HG02840 (cell line): ENCODE results near the gene LAD1.

Experiments
- ATAC-seq: cut with Tn5 transposase; IDR thresholded peaks from one replicate; pipeline ENCODE4 v1.9.1; 2021; ENCODE audit warnings: mild to moderate bottlenecking, moderate library complexity, moderate number of reproducible peaks; ENCODE audit not compliant: unreplicated experiment, low FRiP score

Gene LAD1

DNA sequence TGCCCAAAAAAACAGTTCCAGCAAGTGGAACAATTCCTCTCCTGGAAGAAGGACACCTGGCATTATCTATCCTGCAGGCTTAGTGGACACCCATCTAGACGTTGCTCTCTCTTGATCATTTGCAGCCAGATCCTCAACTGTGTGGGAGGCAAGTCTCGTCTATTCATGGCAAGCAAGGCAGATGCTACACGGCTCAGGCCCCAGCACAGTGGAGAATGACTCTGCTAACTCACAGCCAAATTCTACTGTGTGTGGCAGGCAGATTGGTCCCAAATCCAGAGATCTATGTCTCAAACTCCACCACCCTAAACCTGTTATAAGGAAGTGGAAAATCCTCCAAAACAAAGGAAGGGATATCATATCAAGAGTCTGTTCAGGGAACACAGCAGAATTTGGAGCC lies 28.6 kb downstream of the LAD1 start:
- no peak for ATAC-seq

GRCh38 chr1:201369209-201369608 lies 29.9 kb downstream of the LAD1 start:
- no peak for ATAC-seq

DNA sequence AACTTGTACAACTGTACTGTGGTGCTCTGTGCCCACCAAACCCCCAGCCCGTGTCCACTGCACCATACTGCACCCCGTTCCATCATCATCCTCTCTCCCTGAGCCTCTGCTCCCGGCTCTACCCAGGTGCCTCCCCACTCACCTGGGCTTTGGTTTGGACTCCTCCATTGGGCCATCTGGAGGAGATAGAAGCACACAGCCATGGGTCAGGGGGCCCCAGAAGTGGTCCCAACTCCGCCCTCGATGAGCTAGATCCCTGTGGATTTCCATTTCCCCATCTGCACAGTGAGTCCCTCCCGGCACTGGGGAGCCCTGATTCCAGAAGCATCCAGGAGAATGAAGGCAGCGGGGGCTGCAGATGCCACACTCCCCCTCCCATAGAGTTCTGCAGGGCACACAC lies 32.4 kb downstream of the LAD1 start:
- ATAC-seq = no peak

- ATAC-seq = no peak
Measured at GRCh38 chr1:201365251-201365650, 33.9 kb downstream of the LAD1 start.

GRCh38 chr1:201364808-201365105 lies 34.4 kb downstream of the LAD1 start:
- no peak for ATAC-seq

DNA sequence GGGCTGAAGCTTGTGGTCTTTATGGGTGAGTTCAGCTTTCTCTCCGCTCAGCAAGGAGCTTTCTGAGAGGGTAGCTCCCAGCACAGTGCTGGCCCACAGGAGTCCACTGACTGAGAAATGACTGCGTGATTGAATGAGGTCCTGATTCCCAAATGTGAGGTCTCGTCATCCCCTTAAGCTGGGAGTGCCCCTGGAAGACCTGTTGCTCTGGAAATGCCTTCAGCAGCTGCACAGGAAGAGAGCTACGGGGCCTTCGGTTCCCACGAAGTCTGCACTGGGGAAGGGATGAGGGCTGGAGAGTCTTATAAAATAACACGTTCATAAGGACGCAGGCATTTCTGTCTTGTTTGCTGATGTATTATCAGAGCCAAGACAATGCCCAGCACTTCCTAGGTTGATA lies 35.7 kb downstream of the LAD1 start:
- ATAC-seq = no peak

DNA sequence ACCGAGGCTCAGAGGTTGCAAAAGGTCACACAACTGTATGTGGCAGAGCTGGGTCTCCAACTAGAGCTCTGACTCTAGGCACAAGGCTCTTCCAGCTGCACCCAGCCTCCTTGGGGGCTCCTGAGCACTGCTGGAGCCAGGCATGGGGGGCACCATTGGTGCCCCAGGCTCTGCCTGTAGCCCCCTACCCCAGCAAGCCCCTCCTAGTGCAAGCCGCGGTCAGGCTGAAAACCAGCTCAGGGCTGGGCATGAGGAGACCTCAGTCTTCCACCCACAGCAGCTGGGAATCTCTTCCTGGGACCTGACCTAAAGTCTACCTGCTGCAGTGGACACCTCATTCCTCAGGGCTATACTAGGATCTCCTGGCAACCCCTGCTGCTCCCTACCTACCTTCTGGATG lies 36.2 kb downstream of the LAD1 start:
- ATAC-seq = no peak

GRCh38 chr1:201361652-201362504 lies 37.2 kb downstream of the LAD1 start:
- ATAC-seq = no peak

DNA sequence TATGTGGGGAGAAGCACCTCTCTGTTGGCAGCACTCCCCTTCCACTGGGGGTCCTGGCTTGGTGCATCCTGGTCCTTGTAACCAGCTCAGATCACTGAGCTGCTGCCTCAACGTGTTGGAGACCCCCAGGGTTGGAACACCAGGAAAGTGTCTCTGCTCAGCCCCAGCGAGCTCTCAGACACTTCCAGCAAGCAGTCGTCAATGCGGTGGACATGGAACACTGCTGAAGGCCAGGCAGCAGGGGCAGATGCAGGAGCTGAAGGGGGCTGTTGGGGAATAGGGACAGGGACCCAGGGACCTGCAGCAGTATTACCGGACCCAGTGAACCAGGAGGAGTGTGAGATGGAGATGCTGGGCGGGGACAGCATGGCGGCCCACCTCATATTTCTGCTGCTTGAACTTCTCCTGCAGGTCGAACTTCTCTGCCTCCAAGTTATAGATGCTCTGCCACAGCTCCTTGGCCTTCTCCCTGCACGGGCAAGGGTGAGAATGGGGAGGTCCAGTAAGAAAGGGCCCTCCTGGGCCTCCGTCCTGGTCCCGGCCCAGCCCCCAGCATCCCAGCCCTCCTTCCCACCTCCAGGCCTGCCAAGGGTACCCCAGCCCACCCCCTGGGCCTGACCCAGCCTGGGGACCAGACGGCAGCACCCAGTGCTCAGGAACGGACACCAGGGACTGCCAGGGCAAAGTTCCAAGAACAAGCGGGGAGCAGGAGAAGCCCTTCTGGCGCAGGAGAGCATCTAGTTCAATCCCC lies 38.0 kb downstream of the LAD1 start:
- no peak for ATAC-seq

DNA sequence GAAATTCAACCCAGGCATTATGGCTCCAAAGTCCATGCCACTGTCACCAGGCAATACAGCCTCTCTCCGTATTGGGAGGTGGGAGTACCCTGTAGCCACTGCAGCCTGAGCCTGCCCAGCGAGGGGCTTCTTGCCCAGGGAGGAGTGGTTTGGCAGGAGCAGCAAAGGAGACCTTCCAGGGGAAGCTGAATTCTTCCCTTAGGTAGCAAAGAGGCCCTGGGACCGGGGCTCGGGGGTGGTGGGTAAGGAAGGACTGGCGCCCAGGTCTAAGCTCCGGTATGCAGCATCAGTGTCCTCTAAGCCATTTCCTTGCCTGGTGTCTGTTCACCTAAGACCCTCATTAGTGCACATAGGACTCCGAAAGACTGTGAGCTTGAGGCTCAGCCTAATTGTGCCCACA lies 38.6 kb downstream of the LAD1 start:
- no peak for ATAC-seq

DNA sequence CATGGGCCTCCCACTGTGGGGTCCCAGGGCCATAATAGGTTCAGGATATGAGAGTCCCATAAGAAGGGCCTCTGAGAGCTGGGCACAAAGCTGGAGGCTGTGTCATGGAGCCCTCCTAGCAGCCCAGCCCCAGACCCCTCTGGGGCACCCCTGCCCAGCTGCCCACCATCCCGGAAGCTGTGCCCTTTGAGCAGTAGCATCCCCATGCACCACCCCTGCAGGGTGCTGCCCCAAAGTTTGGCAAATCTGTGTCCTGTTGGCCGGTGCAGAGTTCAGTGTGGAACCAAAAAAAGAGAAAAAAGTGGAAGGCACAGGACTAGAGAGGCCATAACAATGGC lies 39.3 kb downstream of the LAD1 start:
- no peak for ATAC-seq

DNA sequence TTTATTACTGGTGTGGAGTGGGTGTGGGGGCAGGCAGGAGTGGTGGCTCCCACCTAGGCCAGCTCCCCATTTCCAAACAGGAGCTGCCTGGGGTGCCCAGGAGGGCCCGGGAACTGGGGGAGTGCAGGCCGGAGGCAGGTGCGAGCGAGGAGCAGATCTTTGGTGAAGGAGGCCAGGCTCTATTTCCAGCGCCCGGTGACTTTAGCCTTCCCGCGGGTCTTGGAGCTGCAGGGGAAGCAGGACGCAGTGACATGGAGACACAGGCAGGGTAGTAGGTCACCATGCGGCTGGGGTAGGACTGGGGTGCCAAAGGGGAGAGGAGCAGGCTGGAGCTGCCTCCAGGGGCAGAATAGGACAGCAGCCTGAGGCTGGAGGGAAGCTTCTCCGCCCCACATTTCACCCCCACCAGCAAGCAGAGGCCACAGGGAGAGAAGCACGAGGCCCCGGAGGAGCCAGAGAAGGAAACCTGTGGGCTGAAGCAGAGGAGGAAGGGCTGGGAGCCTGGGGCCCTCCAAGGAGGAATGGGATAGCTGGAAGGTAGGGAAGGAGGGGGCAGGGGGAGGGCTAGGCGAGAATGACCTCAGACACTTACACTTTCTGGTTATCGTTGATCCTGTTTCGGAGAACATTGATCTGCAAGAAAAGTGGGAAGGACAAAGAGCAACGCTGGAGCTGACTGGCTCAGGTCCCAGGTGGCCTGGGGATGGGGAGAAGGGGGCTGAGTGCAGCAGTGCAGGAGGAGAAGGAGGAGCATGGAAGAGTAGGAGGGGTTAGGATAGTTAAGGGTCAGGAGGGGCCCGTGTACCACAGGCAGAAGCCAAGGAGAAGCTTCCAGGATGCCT lies 39.9 kb downstream of the LAD1 start:
- ATAC-seq = no peak

DNA sequence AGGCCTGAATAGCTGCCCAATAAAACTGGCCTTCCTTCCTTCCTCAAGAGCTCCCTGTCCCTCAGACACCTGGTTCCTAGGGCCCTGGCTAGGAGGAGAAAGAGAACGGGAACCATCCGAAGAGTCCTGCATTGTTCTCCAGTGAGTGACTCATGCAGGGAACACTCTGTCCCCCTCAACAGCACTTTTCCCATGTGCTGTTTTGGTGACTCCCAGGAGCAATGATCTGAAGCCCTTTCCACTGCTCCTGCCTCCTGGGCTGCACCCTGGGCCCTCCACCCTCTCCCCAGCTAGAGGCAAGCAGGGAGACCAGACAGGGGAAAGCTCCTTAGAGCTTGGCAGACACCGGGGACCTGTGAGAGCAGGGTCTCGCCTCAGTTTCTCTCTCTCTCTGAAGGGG lies 40.5 kb downstream of the LAD1 start:
- ATAC-seq = no peak

DNA sequence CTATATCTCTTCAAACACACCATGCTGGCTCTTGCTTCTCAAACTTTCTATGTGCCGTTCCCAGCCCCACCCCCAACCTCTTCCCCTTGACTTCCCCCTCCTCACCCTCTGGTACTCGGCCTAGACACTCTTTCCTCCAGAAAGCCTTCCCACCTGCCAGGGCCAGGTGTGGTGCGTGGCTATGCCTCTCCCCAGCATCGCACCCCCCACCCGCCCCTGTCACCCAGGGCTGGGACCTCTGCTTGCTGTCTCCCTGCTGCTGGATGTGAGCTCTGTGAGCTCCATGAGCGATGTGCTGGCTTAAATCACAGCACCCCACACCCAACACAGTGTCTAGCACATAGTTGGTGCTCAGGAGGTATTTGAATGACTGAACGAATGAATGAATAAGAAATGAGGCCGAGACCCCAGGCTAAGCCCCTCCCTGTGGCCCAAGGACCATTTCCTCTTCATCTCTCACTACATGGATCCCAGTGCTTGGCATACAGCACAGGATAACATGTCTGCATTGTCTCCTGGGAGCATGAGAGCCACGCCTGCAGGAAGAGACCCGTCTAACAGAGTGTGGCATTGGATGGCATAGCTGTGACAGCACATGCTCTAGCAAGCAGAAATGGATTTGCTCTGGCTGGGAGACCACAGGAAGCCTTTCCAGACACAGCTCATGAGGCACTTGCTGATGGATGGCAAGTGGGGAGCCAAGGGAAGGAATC lies 41.3 kb downstream of the LAD1 start:
- no peak for ATAC-seq

GRCh38 chr1:201357211-201357610 lies 41.9 kb downstream of the LAD1 start:
- no peak for ATAC-seq

- no peak for ATAC-seq
Measured at GRCh38 chr1:201356701-201357100, 42.4 kb downstream of the LAD1 start.

- ATAC-seq = no peak
Measured at GRCh38 chr1:201356236-201356635, 42.9 kb downstream of the LAD1 start.

GRCh38 chr1:201355471-201355870 lies 43.7 kb downstream of the LAD1 start:
- no peak for ATAC-seq

- no peak for ATAC-seq
Measured at GRCh38 chr1:201354901-201355295, 44.2 kb downstream of the LAD1 start.

DNA sequence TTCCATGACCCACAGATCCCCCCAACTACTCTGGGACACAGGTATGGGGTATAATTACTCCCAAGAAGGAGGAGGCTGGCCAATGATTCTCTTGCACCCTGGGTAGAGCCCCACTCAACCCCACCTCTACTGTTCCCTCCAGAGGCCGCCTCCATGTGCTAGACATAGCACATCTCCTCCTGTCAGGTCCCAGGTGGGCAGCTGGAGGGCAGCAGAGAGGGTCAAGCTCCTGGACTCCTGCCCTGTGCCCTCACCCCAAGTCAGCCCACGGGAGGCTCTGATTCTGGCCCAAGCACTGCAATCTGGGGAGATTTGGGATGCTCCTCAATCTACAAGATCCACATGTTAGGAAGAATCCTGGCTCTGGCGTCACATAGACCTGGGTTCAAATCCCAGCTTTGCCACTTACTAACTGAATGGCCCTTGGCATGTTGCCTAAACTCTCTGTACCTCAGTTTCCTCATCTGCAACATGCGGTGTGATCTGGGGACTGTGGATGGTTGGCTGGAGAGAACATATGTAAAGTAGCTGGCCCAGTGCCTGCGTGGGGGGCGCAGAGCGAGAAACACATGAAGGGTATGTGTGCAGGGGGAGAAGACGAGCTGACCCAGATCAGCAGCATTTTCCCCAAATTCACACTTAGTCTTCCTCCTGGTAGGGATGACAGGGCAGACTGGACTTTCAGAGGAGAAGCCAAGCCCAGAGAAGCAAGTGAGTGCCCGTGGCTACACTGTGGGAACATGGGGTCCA lies 44.8 kb downstream of the LAD1 start:
- ATAC-seq = no peak
